ENCODE results near the gene BPIFB2. TPM values are rescaled to one million over a fixed set of nuclear protein-coding genes. Genes with fewer than 3 reads are reported as not detected.

Gene BPIFB2
- polyA plus RNA-seq, 1 donor (not counting 4 experiments of a cell fraction or from before 2014, with no cell fraction given) = not detected

GRCh38 chr20:33051333-33051732 is 43.8 kb downstream of the BPIFB2 start:
- Histone ChIP-seq H3K4me3 (ENCODE audit: control insufficient read depth in 2 of 3, extremely low read depth in 1 of 3, insufficient read depth in 2 of 3, low read depth in 1 of 3, low read length in 3 of 3) (no peak overlapping the region), H3K36me3 (ENCODE audit: control insufficient read depth in 2 of 2, extremely low read depth in 1 of 2, insufficient read depth in 2 of 2, low read length in 2 of 2) (no peaks in the 10 kb centered on the region), H3K4me2 (ENCODE audit: control insufficient read depth, extremely low read depth, insufficient read depth, low read depth, low read length) (no peak overlapping the region), H3K27me3 (ENCODE audit: control insufficient read depth, extremely low read depth, insufficient read depth, low read length) (no peaks in the 10 kb centered on the region), H3K9ac (ENCODE audit: control insufficient read depth, extremely low read depth, insufficient read depth, low read length) (no peak overlapping the region), H4K20me1 (ENCODE audit: control insufficient read depth, extremely low read depth, insufficient read depth, low read length) (no peaks in the 10 kb centered on the region), H3K27ac (ENCODE audit: control insufficient read depth, insufficient read depth, low read length) (no peak overlapping the region), H3K9me3 (ENCODE audit: control insufficient read depth, low read depth, low read length) (no peaks in the 10 kb centered on the region), H3K79me2 (ENCODE audit: control insufficient read depth, insufficient read depth, low read length) (no peaks in the 10 kb centered on the region), H2AFZ (ENCODE audit: control insufficient read depth, low read length) (no peak overlapping the region), H3K4me1 (ENCODE audit: control insufficient read depth, extremely low read depth, insufficient read depth, low read length) (no peaks in the 10 kb centered on the region), H3K9me1 (ENCODE audit: control insufficient read depth, extremely low read depth, insufficient read depth, low read length) (no peaks in the 10 kb centered on the region)
- no peak for DNase-seq (ENCODE audit: low read depth, low spot score)
- dilution Hi-C loops (cut with MboI; ENCODE audit: extremely low pct_ligation_motif_present, low sequenced_read_pairs) = no loop called here
- no peak for FAIRE-seq
- TF ChIP-seq EZH2 (IDR thresholded peaks at IDR 0.05; ENCODE audit: low read length) (no peak), CTCF (optimal IDR thresholded peaks at IDR 0.05 in 1 of 3, IDR thresholded peaks at IDR 0.05 in 1 of 3, conservative IDR thresholded peaks at IDR 0.05 in 1 of 3; ENCODE audit: extremely low read depth in 1 of 3, insufficient read depth in 2 of 3, low read length in 3 of 3) (no peak)

GRCh38 chr20:33053291-33054106 is 46.0 kb downstream of the BPIFB2 start, which contains the start of gene BPIFB3:
TSS of gene BPIFB3 (plus strand) at chr20:33053903. CDS start at chr20:33055436, 1,533 bp downstream.
- TF ChIP-seq EZH2 (IDR thresholded peaks at IDR 0.05; ENCODE audit: low read length) = no peak
- TF ChIP-seq CTCF (optimal IDR thresholded peaks at IDR 0.05 in 1 of 3, IDR thresholded peaks at IDR 0.05 in 1 of 3, conservative IDR thresholded peaks at IDR 0.05 in 1 of 3; ENCODE audit: extremely low read depth in 1 of 3, insufficient read depth in 2 of 3, low read length in 3 of 3) = no peak
- Histone ChIP-seq H3K4me1 (ENCODE audit: control insufficient read depth, extremely low read depth, insufficient read depth, low read length) (no peaks in the 10 kb centered on the region), H3K4me2 (ENCODE audit: control insufficient read depth, extremely low read depth, insufficient read depth, low read depth, low read length) (no peak within 1 kb of the TSS), H3K9me3 (ENCODE audit: control insufficient read depth, low read depth, low read length) (no peaks in the 10 kb centered on the region), H3K27me3 (ENCODE audit: control insufficient read depth, extremely low read depth, insufficient read depth, low read length) (no peaks in the 10 kb centered on the region), H3K79me2 (ENCODE audit: control insufficient read depth, insufficient read depth, low read length) (no peaks in the 10 kb centered on the region), H3K4me3 (ENCODE audit: control insufficient read depth in 2 of 3, extremely low read depth in 1 of 3, insufficient read depth in 2 of 3, low read depth in 1 of 3, low read length in 3 of 3) (no peak within 1 kb of the TSS), H4K20me1 (ENCODE audit: control insufficient read depth, extremely low read depth, insufficient read depth, low read length) (no peaks in the 10 kb centered on the region), H3K9ac (ENCODE audit: control insufficient read depth, extremely low read depth, insufficient read depth, low read length) (no peak within 1 kb of the TSS), H2AFZ (ENCODE audit: control insufficient read depth, low read length) (no peak within 1 kb of the TSS), H3K36me3 (ENCODE audit: control insufficient read depth in 2 of 2, extremely low read depth in 1 of 2, insufficient read depth in 2 of 2, low read length in 2 of 2) (no peaks in the 10 kb centered on the region), H3K9me1 (ENCODE audit: control insufficient read depth, extremely low read depth, insufficient read depth, low read length) (no peaks in the 10 kb centered on the region), H3K27ac (ENCODE audit: control insufficient read depth, insufficient read depth, low read length) (no peak within 1 kb of the TSS)
- dilution Hi-C loops (cut with MboI; ENCODE audit: extremely low pct_ligation_motif_present, low sequenced_read_pairs) = no loop called here
- no peak for FAIRE-seq
- no peak for DNase-seq (ENCODE audit: low read depth, low spot score)

Measured in keratinocyte (primary cell).